Heart left ventricle (tissue), 13 donors: Measurements from ENCODE around the gene CENPP.

ENCODE experiments used
- POLR2A ChIP-seq, 2 donors: fragments of 450-650 bp; IDR thresholded peaks; one replicate each; pipeline ENCODE4 v1.6.1; 2017; ENCODE audit warnings: antibody characterized with exemption in 2 of 2, mild to moderate bottlenecking in 2 of 2, moderate library complexity in 2 of 2
- TF ChIP-seq, protein P1 (sequence below), 12 donors: fragments of 200-600 bp; sonication (generic) in 4 of 12; IDR thresholded peaks; one replicate each; pipeline versions ENCODE4 v1.5.0 to v1.8.0; 2018 to 2022; ENCODE audit warnings: antibody characterized with exemption in 12 of 12, mild to moderate bottlenecking in 5 of 12
- donor health status: ischemic (EF 13 %, LVEDD 7.1; RV severe dilation, severe dysfunction).
- donor health status: DM: no; HTN: yes; CAD: no.
- donor health status: DM: no; HTN: no; CAD: no.
- donor health status: ischemic (EF 25% LVEDD 6.9; RV normal size, moderate dysfunction).
- donor health status: ischemic (EF 25% LVEDD 5.7; RV mildly dilated, moderate dysfunction).
- donor health status: ischemic (EF 35%, LVEDD 5.7; RV mildly dilated, moderate dysfunction).
- donor health status: nonischemic (EF 11% LVEDD 7.7; RV severe dilation, severe dysfunction).
- donor health status: DM: yes; HTN: yes; CAD: no.
- donor health status: PGD.
- donor health status: ischemic (EF 29% LVEDD 5.4; RV normal size, mild dysfunction).
- donor health status: nonischemic (EF 23%, LVEDD 6.1; RV moderate dilation, normal function).

- TF ChIP-seq, protein P1, sequence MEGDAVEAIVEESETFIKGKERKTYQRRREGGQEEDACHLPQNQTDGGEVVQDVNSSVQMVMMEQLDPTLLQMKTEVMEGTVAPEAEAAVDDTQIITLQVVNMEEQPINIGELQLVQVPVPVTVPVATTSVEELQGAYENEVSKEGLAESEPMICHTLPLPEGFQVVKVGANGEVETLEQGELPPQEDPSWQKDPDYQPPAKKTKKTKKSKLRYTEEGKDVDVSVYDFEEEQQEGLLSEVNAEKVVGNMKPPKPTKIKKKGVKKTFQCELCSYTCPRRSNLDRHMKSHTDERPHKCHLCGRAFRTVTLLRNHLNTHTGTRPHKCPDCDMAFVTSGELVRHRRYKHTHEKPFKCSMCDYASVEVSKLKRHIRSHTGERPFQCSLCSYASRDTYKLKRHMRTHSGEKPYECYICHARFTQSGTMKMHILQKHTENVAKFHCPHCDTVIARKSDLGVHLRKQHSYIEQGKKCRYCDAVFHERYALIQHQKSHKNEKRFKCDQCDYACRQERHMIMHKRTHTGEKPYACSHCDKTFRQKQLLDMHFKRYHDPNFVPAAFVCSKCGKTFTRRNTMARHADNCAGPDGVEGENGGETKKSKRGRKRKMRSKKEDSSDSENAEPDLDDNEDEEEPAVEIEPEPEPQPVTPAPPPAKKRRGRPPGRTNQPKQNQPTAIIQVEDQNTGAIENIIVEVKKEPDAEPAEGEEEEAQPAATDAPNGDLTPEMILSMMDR (IDR thresholded peaks at IDR 0.05) = no peak
- no peak for TF ChIP-seq POLR2A (IDR thresholded peaks at IDR 0.05)
These were observed 119.1 kb downstream of the CENPP start for GRCh38 chr9:92444841-92445240.
